Rectal smooth muscle tissue (tissue), 1 donor: ENCODE measurements around the gene KRTAP16-1.

Experiments
- H3K27ac ChIP-seq: one replicate; pipeline ENCODE4 v1.7.0; 2013; ENCODE audit warnings: low read depth, low read length, inconsistent platforms
- H3K27me3 ChIP-seq: one replicate; pipeline ENCODE4 v1.7.0; 2013; ENCODE audit warnings: low read length; ENCODE audit not compliant: control insufficient read depth, insufficient read depth
- H3K36me3 ChIP-seq: one replicate; pipeline ENCODE4 v1.7.0; 2013; ENCODE audit warnings: low read length; ENCODE audit not compliant: control insufficient read depth, insufficient read depth
- H3K4me1 ChIP-seq: one replicate; pipeline ENCODE4 v1.7.0; 2013; ENCODE audit warnings: low read length; ENCODE audit not compliant: control insufficient read depth, insufficient read depth
- H3K4me3 ChIP-seq: one replicate; pipeline ENCODE4 v1.7.0; 2013; ENCODE audit warnings: low read length
- H3K9ac ChIP-seq: one replicate; pipeline ENCODE4 v1.7.0; 2013; ENCODE audit warnings: low read length

KRTAP16-1 gene

GRCh38 chr17:41339571-41340172 lies 30.6 kb upstream of the KRTAP16-1 start:
- Histone ChIP-seq H3K36me3 (no peaks in the 10 kb centered on the region), H3K9ac (no peak overlapping the region), H3K27ac (no peak overlapping the region), H3K4me3 (no peak overlapping the region), H3K4me1 (no peaks in the 10 kb centered on the region), H3K27me3 (no peaks in the 10 kb centered on the region)

- no peaks in the 10 kb centered on the region for H3K27me3 ChIP-seq
- no peak overlapping the region for H3K4me3 ChIP-seq
- no peaks in the 10 kb centered on the region for H3K4me1 ChIP-seq
- no peak overlapping the region for H3K27ac ChIP-seq
- H3K9ac ChIP-seq, result no peak overlapping the region
- no peaks in the 10 kb centered on the region for H3K36me3 ChIP-seq
These were observed 29.9 kb upstream of the KRTAP16-1 start for GRCh38 chr17:41338961-41339485.

- Histone ChIP-seq H3K27me3 (no peaks in the 10 kb centered on the region), H3K27ac (no peak overlapping the region), H3K36me3 (no peaks in the 10 kb centered on the region), H3K4me1 (no peaks in the 10 kb centered on the region), H3K4me3 (no peak overlapping the region), H3K9ac (no peak overlapping the region)
These were observed 26.6 kb upstream of the KRTAP16-1 start for GRCh38 chr17:41335747-41336146.

- Histone ChIP-seq H3K4me1 (no peaks in the 10 kb centered on the region), H3K27ac (no peak overlapping the region), H3K36me3 (no peaks in the 10 kb centered on the region), H3K27me3 (no peaks in the 10 kb centered on the region), H3K9ac (no peak overlapping the region), H3K4me3 (no peak overlapping the region)
These were observed 25.5 kb upstream of the KRTAP16-1 start for GRCh38 chr17:41334385-41335305.

- H3K9ac ChIP-seq, result no peak overlapping the region
- no peaks in the 10 kb centered on the region for H3K4me1 ChIP-seq
- no peaks in the 10 kb centered on the region for H3K27me3 ChIP-seq
- no peaks in the 10 kb centered on the region for H3K36me3 ChIP-seq
- H3K27ac ChIP-seq, result no peak overlapping the region
- H3K4me3 ChIP-seq, result no peak overlapping the region
These were observed 24.7 kb upstream of the KRTAP16-1 start for GRCh38 chr17:41333836-41334235.

- Histone ChIP-seq H3K4me1 (no peaks in the 10 kb centered on the region), H3K4me3 (no peak overlapping the region), H3K27ac (no peak overlapping the region), H3K36me3 (no peaks in the 10 kb centered on the region), H3K27me3 (peaks cover 4% of the 10 kb centered on the region), H3K9ac (no peak overlapping the region)
These were observed 24.0 kb upstream of the KRTAP16-1 start for GRCh38 chr17:41333098-41333497.

- no peaks in the 10 kb centered on the region for H3K36me3 ChIP-seq
- no peak overlapping the region for H3K4me3 ChIP-seq
- peaks cover 4% of the 10 kb centered on the region for H3K27me3 ChIP-seq
- no peak overlapping the region for H3K27ac ChIP-seq
- no peaks in the 10 kb centered on the region for H3K4me1 ChIP-seq
- no peak overlapping the region for H3K9ac ChIP-seq
These were observed 23.1 kb upstream of the KRTAP16-1 start for GRCh38 chr17:41332239-41332638.

GRCh38 chr17:41331606-41332005 lies 22.5 kb upstream of the KRTAP16-1 start:
- Histone ChIP-seq H3K4me1 (no peaks in the 10 kb centered on the region), H3K4me3 (no peak overlapping the region), H3K27ac (no peak overlapping the region), H3K36me3 (no peaks in the 10 kb centered on the region), H3K9ac (no peak overlapping the region), H3K27me3 (peaks cover 4% of the 10 kb centered on the region)

GRCh38 chr17:41329279-41329948 lies 20.3 kb upstream of the KRTAP16-1 start:
- H3K4me3 ChIP-seq, result no peak overlapping the region
- H3K9ac ChIP-seq, result no peak overlapping the region
- no peak overlapping the region for H3K27ac ChIP-seq
- no peaks in the 10 kb centered on the region for H3K36me3 ChIP-seq
- peaks cover 4% of the 10 kb centered on the region for H3K27me3 ChIP-seq
- H3K4me1 ChIP-seq, result no peaks in the 10 kb centered on the region

- no peak overlapping the region for H3K9ac ChIP-seq
- peaks cover 4% of the 10 kb centered on the region for H3K27me3 ChIP-seq
- no peaks in the 10 kb centered on the region for H3K36me3 ChIP-seq
These were observed 19.1 kb upstream of the KRTAP16-1 start for GRCh38 chr17:41328207-41328606.

GRCh38 chr17:41327411-41328120 lies 18.5 kb upstream of the KRTAP16-1 start:
- no peak overlapping the region for H3K9ac ChIP-seq
- H3K36me3 ChIP-seq, result no peaks in the 10 kb centered on the region
- peaks cover 4% of the 10 kb centered on the region for H3K27me3 ChIP-seq
- no peaks in the 10 kb centered on the region for H3K4me1 ChIP-seq
- H3K4me3 ChIP-seq, result no peak overlapping the region
- no peak overlapping the region for H3K27ac ChIP-seq

More at GRCh38 chr17:41328207-41328606, 19.1 kb upstream of the KRTAP16-1 start:
- no peak overlapping the region for H3K27ac ChIP-seq
- no peaks in the 10 kb centered on the region for H3K4me1 ChIP-seq
- H3K4me3 ChIP-seq, result no peak overlapping the region
